Peyer's patch (tissue), 4 donors: ENCODE measurements around the gene HSP90AB1.

Experiments
- CTCF ChIP-seq, 6 experiments: fragments of 450-650 bp in 4 of 6; fragments of 200-600 bp in 2 of 6; sonication (generic) in 1 of 6; IDR thresholded peaks; one replicate each; pipeline ENCODE4 v1.5.1; 2017 to 2019; ENCODE audit warnings: antibody characterized with exemption in 6 of 6, mild to moderate bottlenecking in 3 of 6, moderate library complexity in 1 of 6
- POLR2A ChIP-seq, 2 donors: fragments of 450-650 bp; IDR thresholded peaks; one replicate each; pipeline ENCODE4 v1.5.1; 2017; ENCODE audit warnings: antibody characterized with exemption in 2 of 2, mild to moderate bottlenecking in 2 of 2, moderate library complexity in 2 of 2

GRCh38 chr6:44256775-44257024 is 9.8 kb downstream of the HSP90AB1 start:
- TF ChIP-seq CTCF (IDR thresholded peaks at IDR 0.05): no peak
- TF ChIP-seq POLR2A (IDR thresholded peaks at IDR 0.05): no peak
